Activated naive CD4-positive, alpha-beta T cell treated with anti-CD3 and anti-CD28 coated beads, Interleukin-2, amount 10 ng/mL, durations not matched to agents 7 days and 5 days (primary cell): ENCODE results near the gene CDH13.

Experiments used
- CTCF ChIA-PET: fragments of 350-600 bp; sonication (Branson Sonifier 250); formaldehyde crosslinking; loops from one replicate; lab custom pipeline; 2021; ENCODE audit warnings: antibody characterized with exemption; lab: Charles Lee
- DNase-seq: peaks from one replicate; pipeline ENCODE4 v3.0.0-alpha.2; 2020
- H3K27ac Mint-ChIP-seq: one replicate; pipeline ENCODE4 v1.8.0; 2021; ENCODE audit warnings: mild to moderate bottlenecking, moderate library complexity, mixed read lengths
- H3K27me3 Mint-ChIP-seq: one replicate; pipeline ENCODE4 v1.8.0; 2021; ENCODE audit warnings: mild to moderate bottlenecking, mixed read lengths
- H3K36me3 Mint-ChIP-seq: one replicate; pipeline ENCODE4 v1.8.0; 2021; ENCODE audit warnings: mixed read lengths
- H3K4me1 Mint-ChIP-seq: one replicate; pipeline ENCODE4 v1.8.0; 2021; ENCODE audit warnings: mixed read lengths
- H3K4me3 Mint-ChIP-seq: one replicate; pipeline ENCODE4 v1.8.0; 2021; ENCODE audit warnings: mild to moderate bottlenecking, moderate library complexity, mixed read lengths
- H3K9me3 Mint-ChIP-seq: one replicate; pipeline ENCODE4 v1.8.0; 2021; ENCODE audit warnings: mixed read lengths

CDH13 gene

DNA sequence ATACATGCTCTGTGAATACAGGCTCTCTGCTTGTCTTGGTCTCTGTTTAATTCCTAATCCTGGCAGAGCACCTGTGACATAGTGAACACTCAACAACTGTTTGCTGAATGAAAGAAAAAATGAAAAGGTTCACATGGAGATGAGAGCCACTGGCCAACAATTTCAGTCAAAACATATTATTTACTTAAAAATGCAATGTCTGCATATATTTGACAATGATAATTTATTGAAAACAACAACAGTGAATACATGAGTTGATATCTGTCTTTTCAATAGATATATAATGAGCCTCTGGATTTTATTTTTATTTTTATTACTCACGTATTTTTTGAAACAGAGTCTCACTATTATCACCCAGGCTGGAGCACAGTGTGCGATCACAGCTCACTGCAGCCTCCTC lies 136.6 kb downstream of the CDH13 start:
- Mint-ChIP-seq H3K4me1 (peaks cover 4% of the 10 kb centered on the region), H3K27ac (no peak overlapping the region), H3K4me3 (no peak overlapping the region), H3K27me3 (peaks cover 9% of the 10 kb centered on the region), H3K36me3 (no peaks in the 10 kb centered on the region), H3K9me3 (no peaks in the 10 kb centered on the region)
- CTCF ChIA-PET: no interaction called here
- no peak for DNase-seq

DNA sequence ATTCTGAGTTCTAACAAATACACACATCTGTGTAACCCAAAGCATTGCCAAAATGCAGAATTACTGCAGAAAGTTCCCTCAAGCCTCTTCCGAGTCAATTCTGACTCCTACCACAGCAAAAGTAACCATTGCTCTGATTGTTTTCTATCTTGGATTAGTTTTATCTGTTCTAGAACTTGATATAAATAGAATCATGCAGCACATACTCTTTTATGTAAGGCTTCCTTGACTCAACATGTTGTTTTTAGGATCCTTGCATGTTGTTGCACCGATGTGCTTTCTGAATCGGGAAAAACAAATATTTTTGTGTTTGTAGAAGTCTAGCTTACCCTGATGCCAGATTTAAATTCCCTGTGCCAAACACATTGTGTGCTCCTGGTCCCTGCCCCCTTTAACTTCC lies 140.4 kb downstream of the CDH13 start:
- no peak overlapping the region for H3K4me3 Mint-ChIP-seq
- H3K9me3 Mint-ChIP-seq: no peaks in the 10 kb centered on the region
- CTCF ChIA-PET: no interaction called here
- H3K36me3 Mint-ChIP-seq: no peaks in the 10 kb centered on the region
- H3K27me3 Mint-ChIP-seq: peaks cover 6% of the 10 kb centered on the region
- H3K4me1 Mint-ChIP-seq: no peaks in the 10 kb centered on the region
- no peak for DNase-seq
- no peak overlapping the region for H3K27ac Mint-ChIP-seq

DNA sequence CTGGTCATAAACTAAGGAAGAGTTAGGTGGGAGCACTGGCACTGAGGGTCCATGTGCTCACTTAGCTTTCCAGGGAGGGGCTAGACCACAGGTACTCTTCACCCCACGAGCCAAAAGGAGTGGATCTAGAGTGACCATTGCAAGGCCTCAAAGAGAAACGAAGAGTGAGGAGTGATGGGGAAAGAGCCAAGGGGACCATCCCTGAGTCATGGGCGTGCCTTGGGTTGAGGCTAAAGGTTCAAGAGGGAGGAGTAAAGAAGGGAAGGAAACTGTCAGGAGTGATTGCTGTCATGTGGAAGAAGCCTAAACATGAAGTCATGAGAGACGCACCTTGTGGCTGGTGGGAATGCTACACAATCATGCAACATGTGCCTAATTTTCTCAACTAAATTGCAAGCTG lies 141.0 kb downstream of the CDH13 start:
- Mint-ChIP-seq H3K4me3 (no peak overlapping the region), H3K4me1 (no peaks in the 10 kb centered on the region), H3K36me3 (no peaks in the 10 kb centered on the region), H3K27ac (no peak overlapping the region), H3K9me3 (no peaks in the 10 kb centered on the region), H3K27me3 (peaks cover 6% of the 10 kb centered on the region)
- CTCF ChIA-PET: no interaction called here
- DNase-seq: no peak

DNA sequence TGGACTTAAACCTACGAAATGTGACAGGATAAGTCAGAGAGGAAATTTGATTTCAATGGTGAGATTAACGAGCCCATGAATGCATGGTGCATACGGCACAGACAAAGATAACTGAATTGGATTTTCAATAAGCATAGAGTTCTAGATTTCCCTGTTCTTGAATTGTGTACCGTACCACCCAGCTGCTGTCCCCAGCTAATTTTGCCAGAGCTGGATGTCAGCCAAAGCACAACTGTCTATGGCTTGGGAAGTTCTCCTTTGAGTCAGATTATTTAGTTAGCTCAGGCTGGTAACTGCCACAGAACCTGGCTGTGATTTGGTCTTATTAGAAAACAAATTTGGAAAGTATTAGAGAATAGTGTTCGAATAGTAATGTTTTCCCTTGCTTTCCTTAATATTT lies 143.1 kb downstream of the CDH13 start:
- no peaks in the 10 kb centered on the region for H3K9me3 Mint-ChIP-seq
- no peak overlapping the region for H3K4me3 Mint-ChIP-seq
- H3K27ac Mint-ChIP-seq: no peak overlapping the region

DNA sequence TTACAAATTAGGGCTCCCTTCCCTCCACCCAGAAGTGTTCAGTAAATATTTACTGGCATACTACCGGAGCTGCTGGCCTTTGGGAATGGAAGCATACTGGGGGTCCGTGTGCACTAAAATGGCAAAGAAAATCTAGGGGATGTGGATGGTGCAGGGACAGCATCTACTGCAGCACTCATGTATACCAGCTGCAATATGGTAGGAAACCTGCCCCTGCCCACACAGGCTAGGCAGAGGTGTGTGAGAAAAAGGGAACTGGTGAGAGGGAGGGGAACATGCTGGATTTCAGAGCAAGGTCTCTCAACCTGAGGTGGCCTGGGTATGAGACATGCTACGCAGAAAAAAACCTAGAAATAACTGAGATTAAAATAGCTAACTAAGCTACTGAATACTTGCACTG lies 145.4 kb downstream of the CDH13 start:
- Mint-ChIP-seq H3K9me3 (no peaks in the 10 kb centered on the region), H3K36me3 (no peaks in the 10 kb centered on the region), H3K4me1 (no peaks in the 10 kb centered on the region), H3K27me3 (peaks cover 6% of the 10 kb centered on the region), H3K4me3 (no peak overlapping the region), H3K27ac (no peak overlapping the region)
- DNase-seq: no peak
- CTCF ChIA-PET: no interaction called here

More for the DNA sequence above, 143.1 kb downstream of the CDH13 start:
- H3K4me1 Mint-ChIP-seq: no peaks in the 10 kb centered on the region
- CTCF ChIA-PET: no interaction called here
- peaks cover 6% of the 10 kb centered on the region for H3K27me3 Mint-ChIP-seq
- no peak for DNase-seq
- H3K36me3 Mint-ChIP-seq: no peaks in the 10 kb centered on the region

DNA sequence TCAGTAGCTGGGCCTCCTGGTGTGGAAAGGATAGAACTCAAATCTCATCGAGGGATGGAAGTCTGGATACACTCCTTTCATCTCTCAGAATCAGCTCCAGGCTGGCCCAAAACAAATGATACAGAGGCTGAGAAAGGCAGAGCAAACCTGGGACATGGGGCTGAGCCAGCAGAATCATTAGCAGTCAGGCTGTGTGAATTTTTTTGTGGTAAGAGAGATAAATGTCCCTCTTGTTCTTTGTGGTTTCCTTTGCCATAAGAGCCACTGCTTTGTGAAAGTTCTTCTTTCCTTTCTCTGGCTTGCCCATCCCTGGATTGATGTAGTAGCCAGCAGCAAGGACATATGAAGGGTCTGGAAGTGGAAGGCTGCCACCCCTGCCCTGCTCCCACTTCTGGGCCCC lies 146.2 kb downstream of the CDH13 start:
- no peak overlapping the region for H3K27ac Mint-ChIP-seq
- CTCF ChIA-PET: no interaction called here
- no peaks in the 10 kb centered on the region for H3K36me3 Mint-ChIP-seq
- H3K4me3 Mint-ChIP-seq: no peak overlapping the region
- no peaks in the 10 kb centered on the region for H3K4me1 Mint-ChIP-seq
- no peak for DNase-seq
- H3K9me3 Mint-ChIP-seq: no peaks in the 10 kb centered on the region
- H3K27me3 Mint-ChIP-seq: no peaks in the 10 kb centered on the region

DNA sequence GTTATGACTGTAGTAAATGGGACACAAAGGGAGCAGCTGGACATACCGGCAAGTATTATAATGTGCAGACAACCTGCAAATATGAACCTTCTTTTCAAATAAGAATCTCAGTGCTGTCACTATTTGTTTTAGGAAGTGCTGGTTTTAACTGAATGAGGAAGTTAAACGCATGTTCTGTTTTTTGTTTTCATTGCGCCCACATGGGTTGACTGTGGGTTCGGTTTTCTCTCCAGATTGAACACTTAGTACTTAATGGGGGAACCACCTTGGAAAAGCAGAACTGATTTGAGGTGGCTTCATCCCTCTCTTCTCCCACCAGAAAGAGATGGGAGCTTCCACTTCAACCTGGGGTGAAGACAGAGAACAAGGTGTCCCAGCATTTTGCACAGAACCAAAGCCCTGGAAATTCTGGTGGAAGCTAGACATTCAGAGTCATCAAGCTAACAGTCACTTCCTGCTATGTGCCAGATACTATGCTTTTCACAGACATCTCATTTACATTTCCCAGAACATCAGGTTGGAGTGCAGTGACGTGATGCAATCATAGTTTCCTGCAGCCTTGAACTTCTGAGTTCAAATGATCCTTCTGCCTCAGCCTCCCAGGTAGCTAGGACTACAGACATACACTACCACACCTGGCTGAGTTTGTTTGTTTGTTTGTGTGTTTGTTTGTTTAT lies 149.8 kb downstream of the CDH13 start:
- DNase-seq: no peak
- H3K9me3 Mint-ChIP-seq: no peaks in the 10 kb centered on the region
- H3K27me3 Mint-ChIP-seq: peaks cover 3% of the 10 kb centered on the region
- no peaks in the 10 kb centered on the region for H3K4me1 Mint-ChIP-seq
- no peaks in the 10 kb centered on the region for H3K36me3 Mint-ChIP-seq
- CTCF ChIA-PET: no interaction called here
- H3K4me3 Mint-ChIP-seq: no peak overlapping the region
- H3K27ac Mint-ChIP-seq: no peak overlapping the region

DNA sequence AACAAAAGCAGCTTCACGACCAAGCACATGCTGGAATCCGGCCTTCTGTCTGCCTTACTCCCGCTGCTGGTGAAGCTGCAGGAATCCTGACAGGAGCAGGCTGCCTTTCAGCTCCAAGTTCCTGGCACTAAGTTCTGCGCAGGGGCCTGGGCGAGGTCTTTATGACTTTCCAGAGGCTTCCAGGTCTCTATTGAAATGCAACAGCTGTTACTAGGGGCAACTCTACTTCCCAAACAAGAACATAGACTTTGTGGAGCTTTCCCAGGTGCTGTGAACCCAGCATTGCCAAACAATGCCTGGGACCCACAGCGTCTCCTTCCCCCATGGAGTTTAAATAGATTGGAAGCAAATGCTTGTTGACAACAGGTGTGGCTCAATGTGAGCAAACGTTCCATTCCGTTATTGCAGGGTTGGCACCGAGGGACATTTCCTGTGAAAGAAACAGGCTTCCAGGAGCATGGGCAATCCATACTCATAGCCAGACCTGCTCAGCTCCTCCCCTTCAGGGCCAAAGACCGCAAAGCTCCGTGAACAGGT lies 156.0 kb downstream of the CDH13 start:
- Mint-ChIP-seq H3K4me3 (no peak overlapping the region), H3K4me1 (no peaks in the 10 kb centered on the region), H3K9me3 (no peaks in the 10 kb centered on the region), H3K27ac (no peak overlapping the region), H3K27me3 (peaks cover 3% of the 10 kb centered on the region), H3K36me3 (no peaks in the 10 kb centered on the region)
- CTCF ChIA-PET: interaction anchor here (1.3 kb wide), 1 partner anchor 8 kb away, joined by 4 read pairs; no protein-coding TSS in a partner anchor
- no peak for DNase-seq

DNA sequence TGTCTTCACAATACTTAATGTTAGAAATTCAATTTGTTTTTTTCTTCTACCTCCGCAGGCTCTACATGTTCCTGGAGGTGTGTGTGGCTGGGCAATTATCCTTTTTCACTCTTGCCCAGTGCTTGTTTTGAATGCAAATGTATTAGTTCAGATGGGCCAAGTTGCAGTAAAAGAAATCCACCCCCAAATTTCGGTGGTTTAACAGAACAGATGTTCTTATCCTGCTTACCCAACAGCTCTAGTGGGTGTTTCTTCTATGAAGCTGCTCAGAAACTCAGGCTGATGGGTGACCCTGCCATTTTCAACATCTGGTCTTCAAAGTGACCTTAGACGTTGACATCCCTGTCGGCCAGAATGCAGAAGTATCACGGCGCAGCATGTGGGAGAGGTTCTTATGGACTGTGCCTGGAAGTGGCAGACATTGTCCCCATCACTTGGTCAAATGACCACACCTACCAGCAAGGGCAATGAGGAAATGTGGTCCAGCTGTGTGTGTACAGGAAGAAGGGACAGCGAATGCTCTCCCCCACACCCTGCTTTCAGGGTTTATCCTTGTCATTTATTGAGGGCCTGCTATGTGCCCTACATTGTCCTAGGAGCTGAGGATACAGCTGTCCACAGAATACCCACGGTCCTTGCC lies 157.3 kb downstream of the CDH13 start:
- DNase-seq: no peak
- CTCF ChIA-PET: no interaction called here
- Mint-ChIP-seq H3K36me3 (no peaks in the 10 kb centered on the region), H3K9me3 (no peaks in the 10 kb centered on the region), H3K4me3 (no peak overlapping the region), H3K27ac (no peak overlapping the region), H3K27me3 (peaks cover 3% of the 10 kb centered on the region), H3K4me1 (no peaks in the 10 kb centered on the region)

DNA sequence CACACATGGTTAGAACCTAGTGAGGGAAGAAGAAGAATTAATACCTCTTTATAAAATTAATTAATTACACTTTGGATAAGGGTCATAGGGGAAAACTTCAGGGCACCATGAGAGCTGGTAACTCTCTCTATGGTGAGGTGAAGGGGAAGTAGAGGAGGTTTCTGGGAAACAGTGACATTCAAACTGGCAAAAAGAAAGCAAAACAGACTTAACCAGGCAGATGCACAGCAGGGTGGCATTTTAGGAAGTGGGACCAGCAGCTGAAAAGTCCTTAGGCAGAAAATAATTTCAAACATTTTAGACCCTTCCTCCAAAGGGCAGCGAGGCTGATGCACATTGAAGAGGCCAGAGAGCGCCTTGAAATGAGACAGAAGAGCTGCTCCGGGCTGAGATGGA lies 157.8 kb downstream of the CDH13 start:
- Mint-ChIP-seq H3K27me3 (no peaks in the 10 kb centered on the region), H3K9me3 (no peaks in the 10 kb centered on the region), H3K36me3 (no peaks in the 10 kb centered on the region), H3K4me3 (no peak overlapping the region), H3K4me1 (no peaks in the 10 kb centered on the region), H3K27ac (no peak overlapping the region)
- DNase-seq: no peak
- CTCF ChIA-PET: no interaction called here

DNA sequence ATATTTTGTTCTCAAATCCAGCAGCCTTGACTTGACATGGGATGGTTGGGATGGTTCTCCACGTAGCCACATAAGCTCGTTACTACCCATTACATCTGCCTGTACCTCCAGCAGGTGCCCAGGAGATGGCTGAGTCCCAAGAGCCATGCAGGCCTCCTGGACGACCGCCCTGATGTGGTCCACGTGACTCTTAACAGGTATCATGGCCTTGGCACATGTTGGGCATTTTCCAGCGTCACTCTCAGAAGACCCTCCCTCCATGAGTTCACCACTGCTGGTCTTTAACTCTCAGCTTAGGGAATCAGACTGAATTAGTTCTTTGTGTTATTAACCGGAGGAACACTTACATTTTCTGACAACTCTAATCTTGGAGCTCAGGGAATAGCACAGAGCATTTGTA lies 161.5 kb downstream of the CDH13 start:
- Mint-ChIP-seq H3K4me3 (no peak overlapping the region), H3K36me3 (no peaks in the 10 kb centered on the region), H3K27me3 (no peaks in the 10 kb centered on the region), H3K9me3 (no peaks in the 10 kb centered on the region), H3K27ac (no peak overlapping the region), H3K4me1 (no peaks in the 10 kb centered on the region)
- no peak for DNase-seq
- CTCF ChIA-PET: no interaction called here

DNA sequence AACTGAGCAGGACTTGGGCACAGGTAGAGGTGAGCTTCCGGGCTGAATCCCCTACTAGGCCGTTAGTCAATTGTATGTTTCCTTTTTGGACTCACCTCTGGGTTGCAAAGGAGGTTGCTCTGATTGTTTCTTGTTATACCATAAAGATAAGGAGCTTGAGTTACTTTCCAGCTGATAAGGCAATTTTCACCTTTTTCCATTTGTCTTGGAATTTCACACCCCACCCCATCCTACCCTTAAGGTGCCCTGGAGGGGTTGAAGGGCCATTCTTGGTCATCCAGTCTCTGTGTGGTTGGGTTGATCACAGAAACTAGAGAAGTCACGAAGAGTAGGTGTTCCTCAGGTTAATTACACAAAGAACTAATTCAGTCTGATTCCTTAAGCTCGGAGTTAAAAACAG lies 162.2 kb downstream of the CDH13 start:
- Mint-ChIP-seq H3K36me3 (no peaks in the 10 kb centered on the region), H3K4me3 (no peak overlapping the region), H3K4me1 (no peaks in the 10 kb centered on the region), H3K27me3 (no peaks in the 10 kb centered on the region), H3K27ac (no peak overlapping the region), H3K9me3 (no peaks in the 10 kb centered on the region)
- DNase-seq: no peak
- CTCF ChIA-PET: no interaction called here

DNA sequence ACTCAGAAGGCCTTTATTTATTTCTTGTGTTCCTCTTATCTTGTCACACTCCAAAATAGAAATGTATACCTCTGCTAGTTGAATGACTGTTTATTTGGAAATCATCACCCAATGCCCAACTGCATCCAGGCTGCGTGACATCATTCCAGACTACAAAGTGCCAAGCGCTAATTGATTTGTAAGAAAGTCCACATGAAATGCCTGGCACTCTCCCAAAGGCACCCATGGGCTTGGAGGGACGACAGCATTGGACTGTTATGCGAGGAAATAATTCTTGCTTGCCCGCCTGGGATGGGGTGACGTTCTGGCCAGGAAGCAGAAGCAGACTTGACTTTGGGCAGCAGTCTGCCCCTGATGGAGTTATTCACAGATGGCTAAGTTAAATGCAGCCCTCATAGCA lies 165.9 kb downstream of the CDH13 start:
- no peaks in the 10 kb centered on the region for H3K27me3 Mint-ChIP-seq
- H3K9me3 Mint-ChIP-seq: no peaks in the 10 kb centered on the region
- H3K27ac Mint-ChIP-seq: no peak overlapping the region
- CTCF ChIA-PET: no interaction called here
- no peak overlapping the region for H3K4me3 Mint-ChIP-seq
- no peaks in the 10 kb centered on the region for H3K36me3 Mint-ChIP-seq
- H3K4me1 Mint-ChIP-seq: no peaks in the 10 kb centered on the region
- DNase-seq: no peak

DNA sequence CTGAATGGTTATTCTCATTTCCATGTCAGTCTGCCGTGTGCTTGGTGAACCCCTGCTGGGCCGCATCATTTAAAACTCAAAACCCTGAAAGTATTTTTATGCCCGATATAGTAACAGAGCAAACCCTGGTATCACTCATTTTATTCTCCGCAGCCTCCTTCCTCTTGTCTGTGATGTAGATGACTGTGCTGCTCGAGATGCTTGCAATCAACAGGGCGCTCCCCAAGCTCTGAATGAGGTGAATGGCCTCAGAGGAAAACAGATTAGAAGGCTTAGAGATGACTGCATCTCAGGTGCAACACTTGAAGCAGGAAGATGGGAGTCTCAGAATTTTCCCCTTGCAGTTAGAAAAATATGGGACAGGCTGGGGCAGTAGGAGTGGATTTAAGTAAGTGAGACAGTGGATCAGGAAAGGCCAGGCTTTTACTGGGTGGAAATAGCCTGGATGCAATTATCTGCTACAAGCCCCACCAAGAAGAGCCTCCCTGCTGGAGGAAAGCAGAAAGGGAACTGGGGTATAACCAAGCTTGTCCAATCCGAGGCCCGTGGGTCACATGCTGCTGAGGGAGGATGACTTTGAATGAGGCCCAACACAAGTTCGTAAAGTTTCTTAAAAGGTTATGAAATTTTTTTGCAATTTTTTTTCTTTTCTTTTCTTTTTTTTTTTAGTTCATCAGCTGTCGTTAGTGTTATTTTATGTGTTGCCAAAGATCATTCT lies 166.9 kb downstream of the CDH13 start:
- Mint-ChIP-seq H3K9me3 (no peaks in the 10 kb centered on the region), H3K27me3 (no peaks in the 10 kb centered on the region), H3K27ac (no peak overlapping the region), H3K36me3 (no peaks in the 10 kb centered on the region), H3K4me1 (no peaks in the 10 kb centered on the region), H3K4me3 (no peak overlapping the region)
- CTCF ChIA-PET: no interaction called here
- DNase-seq: no peak

DNA sequence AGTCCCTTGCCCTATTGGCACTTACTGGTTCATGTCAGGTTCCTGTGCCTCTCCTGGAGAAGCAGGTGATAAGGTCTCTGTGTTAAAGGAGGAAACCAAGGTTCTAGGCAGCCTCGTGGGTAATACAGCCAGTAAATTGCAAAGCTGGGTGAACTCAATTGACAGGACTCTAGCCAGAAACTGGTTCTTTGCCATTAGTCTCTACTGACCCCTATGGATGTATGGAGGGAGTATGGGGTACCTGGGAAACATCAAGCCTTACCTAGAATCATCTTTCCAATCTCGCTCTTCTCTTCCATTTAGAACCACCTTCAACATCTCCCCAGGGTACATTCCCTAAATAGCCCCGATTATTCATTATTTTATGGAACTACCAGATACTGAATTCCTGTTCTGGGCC lies 169.3 kb downstream of the CDH13 start:
- no peak overlapping the region for H3K4me3 Mint-ChIP-seq
- DNase-seq: no peak
- no peaks in the 10 kb centered on the region for H3K27me3 Mint-ChIP-seq
- CTCF ChIA-PET: no interaction called here
- no peaks in the 10 kb centered on the region for H3K36me3 Mint-ChIP-seq
- no peaks in the 10 kb centered on the region for H3K9me3 Mint-ChIP-seq
- no peaks in the 10 kb centered on the region for H3K4me1 Mint-ChIP-seq
- no peak overlapping the region for H3K27ac Mint-ChIP-seq
